ELF-1 (cell line): Measurements from ENCODE around the gene CEP164.
A peak's percentile ranks its signal among the peaks of the same experiment; 100 is the strongest.

Source experiments
- DNase-seq: peaks from one replicate; pipeline ENCODE4 v3.0.0-alpha.2; 2016; ENCODE audit warnings: low read depth, low spot score

CEP164 gene

GRCh38 chr11:117356126-117356890 lies 28.7 kb downstream of the CEP164 start:
- peak; percentile 5 for DNase-seq

DNA sequence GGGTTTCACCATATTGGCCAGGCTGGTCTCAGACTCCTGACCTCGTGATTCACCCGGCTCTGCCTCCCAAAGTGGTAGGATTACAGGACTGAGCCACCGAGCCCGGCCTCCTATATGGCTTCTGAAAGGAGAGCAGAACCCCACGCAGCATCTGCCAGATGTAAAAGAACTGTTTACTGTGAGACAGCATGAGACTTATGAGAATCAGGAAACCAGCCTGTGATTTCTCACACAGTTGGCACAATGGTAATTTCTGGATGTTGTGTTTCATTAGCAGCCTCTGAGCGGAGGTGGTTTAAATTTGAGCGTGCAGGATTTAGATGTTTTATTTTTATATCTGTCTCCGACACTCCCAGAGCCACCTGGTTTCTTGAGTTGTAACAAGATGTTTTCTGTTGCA lies 33.8 kb downstream of the CEP164 start:
- DNase-seq, result no peak

GRCh38 chr11:117366248-117366647 lies 38.6 kb downstream of the CEP164 start:
- no peak for DNase-seq

DNA sequence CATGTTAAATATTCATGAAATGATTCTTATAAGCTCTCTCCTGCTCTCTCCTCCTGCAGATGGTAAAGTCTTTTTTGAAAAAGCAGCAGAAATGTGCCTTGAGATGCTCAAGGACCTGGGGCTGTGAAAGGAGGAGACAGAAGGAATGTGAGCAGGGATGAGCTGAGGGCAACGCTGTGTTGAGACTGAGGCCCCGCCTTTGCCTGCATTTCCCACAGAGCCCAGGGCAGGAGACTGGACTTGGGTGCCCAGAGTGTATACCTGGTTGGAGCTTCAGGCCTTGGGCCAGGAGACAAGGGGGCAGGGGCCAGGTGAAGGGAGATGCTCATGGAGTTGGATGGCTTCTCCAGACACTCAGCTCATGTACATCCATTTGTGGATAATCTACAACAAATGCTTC lies 39.2 kb downstream of the CEP164 start:
- DNase-seq, result no peak

DNA sequence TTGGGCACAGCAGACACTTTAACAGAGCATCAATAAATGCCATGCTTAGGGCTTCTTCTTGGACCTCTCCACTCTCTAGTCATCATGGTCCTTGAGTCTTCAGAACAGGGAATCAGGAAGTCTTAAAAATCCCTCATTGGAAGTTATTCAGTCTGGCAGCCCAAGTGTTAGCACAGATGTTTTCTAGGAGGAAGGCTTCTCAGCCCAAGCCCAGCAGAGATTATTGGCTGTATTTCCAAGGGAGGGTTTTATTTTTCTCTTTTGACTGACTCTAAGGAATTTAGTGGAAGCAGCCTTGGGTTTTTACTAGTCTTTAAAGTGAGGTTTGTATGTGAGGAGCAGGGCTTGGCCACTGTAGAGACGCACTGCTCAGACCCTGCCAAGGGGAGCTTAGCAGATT lies 41.9 kb downstream of the CEP164 start:
- DNase-seq, result no peak

- no peak for DNase-seq
Measured at GRCh38 chr11:117371453-117371852, 43.8 kb downstream of the CEP164 start.

GRCh38 chr11:117374316-117375055 lies 46.8 kb downstream of the CEP164 start:
- DNase-seq, result no peak

DNA sequence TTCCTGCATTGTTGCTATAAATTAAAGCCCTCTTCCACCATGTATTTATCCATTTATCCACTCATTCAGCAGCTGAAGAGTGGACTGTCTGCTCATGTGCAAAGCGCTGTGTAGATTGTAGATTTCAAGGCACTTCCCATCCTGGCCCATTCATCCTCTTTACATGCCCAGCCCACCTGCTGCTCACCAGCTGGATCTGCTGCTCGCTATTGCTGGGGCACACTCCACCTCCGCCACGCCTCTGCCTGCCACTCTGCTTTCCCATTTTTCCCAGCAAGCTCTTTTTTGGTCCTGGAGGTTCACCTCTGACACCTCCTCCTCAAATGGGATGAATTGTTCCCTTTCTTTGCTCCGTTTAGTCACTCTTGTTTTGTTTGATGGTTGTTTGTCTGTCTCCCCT lies 48.3 kb downstream of the CEP164 start:
- DNase-seq, result no peak

- DNase-seq, result no peak
Measured at GRCh38 chr11:117376517-117376916, 48.9 kb downstream of the CEP164 start.

DNA sequence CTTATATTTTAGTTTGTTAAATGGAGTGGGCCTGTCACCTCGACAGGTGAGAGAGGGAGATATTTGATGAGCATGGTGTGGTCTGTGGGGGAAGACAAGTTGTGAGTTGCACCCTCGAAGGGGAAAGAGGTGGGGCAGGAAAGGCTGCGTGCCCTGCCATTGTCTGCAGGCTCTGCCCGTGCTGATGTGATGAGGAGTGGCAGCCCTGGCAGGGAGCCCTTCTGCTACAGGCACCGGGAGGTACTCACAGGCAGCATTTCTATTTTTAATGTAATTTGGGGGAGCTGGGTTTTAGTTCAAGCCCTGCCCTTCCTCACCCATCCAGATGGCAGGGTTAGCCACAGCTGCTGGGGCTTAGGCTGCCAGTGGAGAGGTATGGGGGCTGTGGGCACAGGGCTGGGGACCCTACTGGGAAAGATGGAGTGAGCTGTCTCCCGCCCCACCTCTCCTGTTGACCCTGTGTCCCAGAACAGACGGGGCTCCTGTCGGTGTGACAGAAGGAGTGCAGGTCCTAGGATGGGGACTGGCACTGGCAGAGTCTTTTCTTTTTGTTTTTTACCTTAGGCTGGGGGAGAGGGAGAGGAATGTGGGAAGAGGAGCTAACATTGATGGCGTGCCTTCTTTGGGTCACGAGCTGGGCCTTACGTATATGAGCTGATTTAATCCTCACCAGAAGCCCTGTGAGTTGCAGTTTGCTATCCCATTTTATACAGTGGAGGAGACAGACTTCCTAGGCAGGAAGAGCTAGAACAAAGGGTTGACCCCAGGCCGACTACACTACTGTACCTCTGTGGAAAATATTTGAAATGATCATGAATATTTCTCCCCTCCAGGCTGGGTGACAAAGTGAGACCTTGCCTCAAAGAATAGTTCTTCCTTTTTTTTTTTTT lies 51.6 kb downstream of the CEP164 start:
- DNase-seq, result no peak

- no peak for DNase-seq
Measured at GRCh38 chr11:117380676-117381075, 53.0 kb downstream of the CEP164 start.

DNA sequence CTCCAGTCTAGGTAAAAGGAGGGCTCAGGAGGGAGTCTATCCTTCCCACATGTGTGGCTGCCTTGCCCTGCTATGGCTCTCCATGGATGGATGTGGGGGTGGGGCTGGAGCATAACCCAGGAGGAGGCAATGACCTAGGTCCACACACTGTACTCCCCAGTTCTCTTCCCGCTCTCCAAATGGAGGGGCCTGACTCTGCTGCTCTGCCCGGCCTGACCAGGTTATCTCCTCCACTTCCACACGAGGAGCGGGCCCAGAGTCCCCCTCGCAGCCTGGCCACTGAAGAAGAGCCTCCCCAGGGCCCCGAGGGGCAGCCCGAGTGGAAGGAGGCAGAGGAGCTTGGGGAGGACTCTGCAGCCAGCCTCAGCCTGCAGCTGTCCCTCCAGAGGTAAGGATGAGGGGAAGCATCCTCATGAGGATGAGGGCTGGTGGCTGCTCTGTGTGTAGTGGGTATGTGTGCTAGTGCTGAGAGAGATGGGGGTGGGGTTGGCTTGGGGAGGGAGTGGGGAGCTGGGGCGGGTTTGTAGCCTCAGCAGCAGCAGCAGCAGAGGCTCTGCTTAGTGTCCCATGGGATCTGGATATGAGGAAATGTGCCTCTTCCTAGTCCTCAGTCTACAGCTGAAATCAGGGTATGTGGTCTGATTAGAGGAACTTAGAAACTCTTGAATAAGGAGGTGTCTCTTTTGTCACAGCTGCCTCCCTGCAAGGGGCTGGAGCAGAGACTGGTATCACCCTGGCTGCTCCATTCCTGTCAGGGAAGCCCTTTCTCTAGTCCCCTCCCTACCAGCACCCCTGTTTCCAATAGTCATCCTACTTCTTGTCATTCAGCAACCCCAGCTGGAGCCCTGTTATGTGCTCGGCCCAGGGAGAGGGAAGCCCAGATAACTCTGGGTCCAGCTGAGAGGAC lies 54.1 kb downstream of the CEP164 start:
- DNase-seq, result no peak

DNA sequence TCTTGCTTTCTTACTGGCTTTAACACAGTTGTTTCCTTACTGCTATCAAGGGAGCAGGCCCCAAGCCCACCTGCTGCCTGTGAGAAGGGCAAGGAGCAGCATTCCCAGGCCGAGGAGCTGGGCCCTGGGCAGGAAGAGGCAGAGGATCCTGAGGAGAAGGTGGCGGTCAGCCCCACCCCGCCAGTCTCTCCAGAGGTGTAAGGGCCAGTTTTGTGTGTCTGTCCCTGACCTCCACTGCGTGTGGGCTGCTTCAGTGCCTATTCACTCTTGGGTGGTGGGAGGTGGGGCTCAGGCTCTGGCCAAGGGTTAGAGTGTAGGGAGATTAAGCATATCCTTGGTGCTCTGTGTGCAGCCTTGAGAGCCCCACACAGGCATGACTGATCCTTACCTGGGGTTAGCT lies 55.1 kb downstream of the CEP164 start:
- DNase-seq, result no peak

DNA sequence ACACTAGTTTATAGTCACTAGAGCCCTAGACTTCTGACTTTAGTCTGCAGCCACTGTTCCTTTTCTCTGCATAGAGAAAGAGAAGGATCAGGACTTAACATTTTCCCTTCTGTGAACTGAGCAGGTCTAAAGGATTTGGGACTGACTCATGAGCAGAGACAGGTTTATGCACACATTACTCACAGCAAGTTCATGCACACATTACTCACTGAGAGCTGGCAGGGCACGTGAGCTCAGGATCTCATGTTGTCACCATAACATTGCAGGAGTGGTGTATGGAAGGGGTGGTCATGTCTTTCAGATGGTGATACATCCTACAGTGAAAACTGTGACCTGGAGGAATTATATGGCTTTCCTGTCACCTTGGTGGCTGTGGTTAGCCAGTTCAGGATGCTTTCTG lies 56.4 kb downstream of the CEP164 start:
- DNase-seq, result no peak

GRCh38 chr11:117385471-117385870 lies 57.8 kb downstream of the CEP164 start:
- DNase-seq, result no peak

- DNase-seq, result no peak
Measured at GRCh38 chr11:117385906-117386305, 58.3 kb downstream of the CEP164 start.

- no peak for DNase-seq
Measured at GRCh38 chr11:117387992-117388755, 60.5 kb downstream of the CEP164 start.

GRCh38 chr11:117390743-117391142 lies 63.1 kb downstream of the CEP164 start:
- DNase-seq, result no peak

- DNase-seq, result no peak
Measured at GRCh38 chr11:117391181-117391580, 63.5 kb downstream of the CEP164 start.

GRCh38 chr11:117392001-117392690 lies 64.5 kb downstream of the CEP164 start:
- no peak for DNase-seq
